Measurements from ENCODE around the gene TRAF3IP1.

GRCh38 chr2:238313289-238313990 lies 6.9 kb upstream of the TRAF3IP1 start:
- TF ChIP-seq, protein P1, sequence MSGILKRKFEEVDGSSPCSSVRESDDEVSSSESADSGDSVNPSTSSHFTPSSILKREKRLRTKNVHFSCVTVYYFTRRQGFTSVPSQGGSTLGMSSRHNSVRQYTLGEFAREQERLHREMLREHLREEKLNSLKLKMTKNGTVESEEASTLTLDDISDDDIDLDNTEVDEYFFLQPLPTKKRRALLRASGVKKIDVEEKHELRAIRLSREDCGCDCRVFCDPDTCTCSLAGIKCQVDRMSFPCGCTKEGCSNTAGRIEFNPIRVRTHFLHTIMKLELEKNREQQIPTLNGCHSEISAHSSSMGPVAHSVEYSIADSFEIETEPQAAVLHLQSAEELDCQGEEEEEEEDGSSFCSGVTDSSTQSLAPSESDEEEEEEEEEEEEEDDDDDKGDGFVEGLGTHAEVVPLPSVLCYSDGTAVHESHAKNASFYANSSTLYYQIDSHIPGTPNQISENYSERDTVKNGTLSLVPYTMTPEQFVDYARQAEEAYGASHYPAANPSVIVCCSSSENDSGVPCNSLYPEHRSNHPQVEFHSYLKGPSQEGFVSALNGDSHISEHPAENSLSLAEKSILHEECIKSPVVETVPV (CRISPR knock-in tag; IDR thresholded peaks at IDR 0.05) = no peak
- TF ChIP-seq ZNF8 (CRISPR knock-in tag; IDR thresholded peaks at IDR 0.05) = no peak
- no peak for TF ChIP-seq ZFP3 (CRISPR knock-in tag; IDR thresholded peaks at IDR 0.05)
- TF ChIP-seq PATZ1 (CRISPR knock-in tag; IDR thresholded peaks at IDR 0.05; ENCODE audit: borderline replicate concordance) = no peak
- no peak for TF ChIP-seq ARNTL (CRISPR knock-in tag; IDR thresholded peaks at IDR 0.05; ENCODE audit: borderline replicate concordance, low read depth)
- TF ChIP-seq, protein P2, sequence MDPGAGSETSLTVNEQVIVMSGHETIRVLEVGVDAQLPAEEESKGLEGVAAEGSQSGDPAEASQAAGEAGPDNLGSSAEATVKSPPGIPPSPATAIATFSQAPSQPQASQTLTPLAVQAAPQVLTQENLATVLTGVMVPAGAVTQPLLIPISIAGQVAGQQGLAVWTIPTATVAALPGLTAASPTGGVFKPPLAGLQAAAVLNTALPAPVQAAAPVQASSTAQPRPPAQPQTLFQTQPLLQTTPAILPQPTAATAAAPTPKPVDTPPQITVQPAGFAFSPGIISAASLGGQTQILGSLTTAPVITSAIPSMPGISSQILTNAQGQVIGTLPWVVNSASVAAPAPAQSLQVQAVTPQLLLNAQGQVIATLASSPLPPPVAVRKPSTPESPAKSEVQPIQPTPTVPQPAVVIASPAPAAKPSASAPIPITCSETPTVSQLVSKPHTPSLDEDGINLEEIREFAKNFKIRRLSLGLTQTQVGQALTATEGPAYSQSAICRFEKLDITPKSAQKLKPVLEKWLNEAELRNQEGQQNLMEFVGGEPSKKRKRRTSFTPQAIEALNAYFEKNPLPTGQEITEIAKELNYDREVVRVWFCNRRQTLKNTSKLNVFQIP (CRISPR knock-in tag; IDR thresholded peaks at IDR 0.05; ENCODE audit: borderline replicate concordance, low read depth) = no peak
- TF ChIP-seq CSDC2 (CRISPR knock-in tag; IDR thresholded peaks at IDR 0.05) = no peak
- TF ChIP-seq, protein P3, sequence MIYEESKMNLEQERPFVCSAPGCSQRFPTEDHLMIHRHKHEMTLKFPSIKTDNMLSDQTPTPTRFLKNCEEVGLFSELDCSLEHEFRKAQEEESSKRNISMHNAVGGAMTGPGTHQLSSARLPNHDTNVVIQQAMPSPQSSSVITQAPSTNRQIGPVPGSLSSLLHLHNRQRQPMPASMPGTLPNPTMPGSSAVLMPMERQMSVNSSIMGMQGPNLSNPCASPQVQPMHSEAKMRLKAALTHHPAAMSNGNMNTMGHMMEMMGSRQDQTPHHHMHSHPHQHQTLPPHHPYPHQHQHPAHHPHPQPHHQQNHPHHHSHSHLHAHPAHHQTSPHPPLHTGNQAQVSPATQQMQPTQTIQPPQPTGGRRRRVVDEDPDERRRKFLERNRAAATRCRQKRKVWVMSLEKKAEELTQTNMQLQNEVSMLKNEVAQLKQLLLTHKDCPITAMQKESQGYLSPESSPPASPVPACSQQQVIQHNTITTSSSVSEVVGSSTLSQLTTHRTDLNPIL (CRISPR knock-in tag; IDR thresholded peaks at IDR 0.05; ENCODE audit: low read depth) = no peak
- no peak for TF ChIP-seq RARB (CRISPR knock-in tag; IDR thresholded peaks at IDR 0.05)
- TF ChIP-seq TSHZ2 (CRISPR knock-in tag; IDR thresholded peaks at IDR 0.05) = no peak
- no peak for TF ChIP-seq ZNF70 (CRISPR knock-in tag; IDR thresholded peaks at IDR 0.05)
